IMR-90 (cell line): ENCODE data around the gene C2orf92. TPM values are rescaled to one million over a fixed set of nuclear protein-coding genes. Genes with fewer than 3 reads are reported as not detected.

ENCODE experiments used
- ATAC-seq: fragments of 200-7000 bp; cut with Tn5 transposase; 2 replicates; pipeline ENCODE4 v1.9.1; 2020; ENCODE audit warnings: low read depth, mild to moderate bottlenecking, moderate library complexity
- BruUV-seq: library from RNA; stranded (reverse); fragments of 400-500 nt; replicated peaks from 2 replicates; lab custom pipeline; 2021; lab: Mats Ljungman, UMichigan
- CTCF ChIA-PET: fragments of 300-600 bp; formaldehyde crosslinking; extraction: SDS; loops from one replicate; lab custom pipeline; 2021; ENCODE audit warnings: antibody characterized with exemption; lab: Yijun Ruan, JAX
- POLR2A ChIA-PET: fragments of 300-600 bp; sonication (Branson Sonifier 250); formaldehyde crosslinking; loops from one replicate; lab custom pipeline; 2022; ENCODE audit warnings: antibody characterized with exemption; ENCODE audit not compliant: unreplicated experiment; lab: Charles Lee
- DNase-seq: peaks from one replicate; pipeline ENCODE4 v3.0.0; 2013
- H2AFZ ChIP-seq: replicated peaks from 2 replicates; pipeline ENCODE3; 2013; ENCODE audit warnings: low read length, mild to moderate bottlenecking; ENCODE audit not compliant: poor library complexity
- H2AK5ac ChIP-seq: 2 replicates; pipeline ENCODE4 v1.6.1; 2013; ENCODE audit warnings: low read depth, low read length, inconsistent platforms
- H2AK9ac ChIP-seq: replicated peaks from 2 replicates; pipeline ENCODE3; 2013; ENCODE audit warnings: mild to moderate bottlenecking, low read depth, low read length, moderate library complexity; ENCODE audit not compliant: poor library complexity
- H2BK120ac ChIP-seq: 2 replicates; pipeline ENCODE4 v1.6.1; 2013; ENCODE audit warnings: low read depth, low read length, inconsistent platforms
- H2BK15ac ChIP-seq: 3 replicates; pipeline ENCODE4 v1.6.1; 2013; ENCODE audit warnings: low read depth, low read length, inconsistent platforms
- H2BK20ac ChIP-seq: 2 replicates; pipeline ENCODE4 v1.6.1; 2013; ENCODE audit warnings: low read depth, mild to moderate bottlenecking, inconsistent platforms, low read length, moderate library complexity
- H2BK5ac ChIP-seq: 2 replicates; pipeline ENCODE4 v1.6.1; 2013; ENCODE audit warnings: mild to moderate bottlenecking, low read depth, low read length, inconsistent platforms; ENCODE audit not compliant: poor library complexity, severe bottlenecking
- H3K14ac ChIP-seq: replicated peaks from 2 replicates; pipeline ENCODE4 v1.6.1; 2013; ENCODE audit warnings: low read depth, low read length, inconsistent platforms
- H3K18ac ChIP-seq: 2 replicates; pipeline ENCODE4 v1.6.1; 2013; ENCODE audit warnings: low read depth, low read length, control low read depth
- H3K23ac ChIP-seq: 2 replicates; pipeline ENCODE4 v1.6.1; 2013; ENCODE audit warnings: low read depth, low read length, inconsistent platforms
- H3K27ac ChIP-seq: 2 replicates; pipeline ENCODE4 v1.5.1; 2013; ENCODE audit warnings: mild to moderate bottlenecking, control low read depth, low read length; ENCODE audit not compliant: insufficient read depth
- H3K27me3 ChIP-seq: 2 replicates; pipeline ENCODE4 v1.6.1; 2013; ENCODE audit warnings: low read length; ENCODE audit not compliant: control insufficient read depth, insufficient read depth
- H3K36me3 ChIP-seq: 2 replicates; pipeline ENCODE4 v1.6.1; 2013; ENCODE audit warnings: low read length, mixed read lengths; ENCODE audit not compliant: control insufficient read depth, insufficient read depth
- H3K4ac ChIP-seq: 2 replicates; pipeline ENCODE4 v1.6.1; 2013; ENCODE audit warnings: low read depth, low read length, inconsistent platforms
- H3K4me1 ChIP-seq: 2 replicates; pipeline ENCODE4 v1.6.1; 2013; ENCODE audit warnings: low read length, mixed read lengths; ENCODE audit not compliant: control insufficient read depth, insufficient read depth
- H3K4me2 ChIP-seq: 2 replicates; pipeline ENCODE4 v1.6.1; 2013; ENCODE audit warnings: low read depth, mild to moderate bottlenecking, control low read depth, low read length, moderate library complexity
- H3K4me3 ChIP-seq: 2 replicates; pipeline ENCODE4 v1.5.1; 2013; ENCODE audit warnings: low read depth, mild to moderate bottlenecking, control low read depth, low read length, moderate library complexity; ENCODE audit not compliant: insufficient read depth
- H3K56ac ChIP-seq: 2 replicates; pipeline ENCODE4 v1.6.1; 2013; ENCODE audit warnings: low read length, inconsistent platforms; ENCODE audit not compliant: insufficient read depth; ENCODE audit errors: extremely low read depth
- H3K79me1 ChIP-seq, 2 experiments: 2 replicates each; pipeline ENCODE4 v1.6.1; 2013; ENCODE audit warnings: low read length in 2 of 2, inconsistent platforms in 1 of 2, low read depth in 1 of 2
- H3K9ac ChIP-seq: 2 replicates; pipeline ENCODE4 v1.6.1; 2013; ENCODE audit warnings: low read depth, low read length, control low read depth
- H3K9me1 ChIP-seq: 2 replicates; pipeline ENCODE4 v1.6.1; 2013; ENCODE audit warnings: low read length, inconsistent platforms; ENCODE audit not compliant: insufficient read depth
- H3K9me3 ChIP-seq: 2 replicates; pipeline ENCODE4 v1.6.1; 2013; ENCODE audit warnings: low read length; ENCODE audit not compliant: control insufficient read depth, insufficient read depth
- H4K20me1 ChIP-seq: 2 replicates; pipeline ENCODE4 v1.6.1; 2013; ENCODE audit warnings: low read length, inconsistent platforms; ENCODE audit not compliant: insufficient read depth
- H4K5ac ChIP-seq: 2 replicates; pipeline ENCODE4 v1.6.1; 2013; ENCODE audit warnings: mild to moderate bottlenecking, low read depth, low read length, control low read depth
- H4K8ac ChIP-seq, 2 experiments: 2 replicates each; pipeline ENCODE4 v1.6.1; 2013; ENCODE audit warnings: low read depth in 2 of 2, low read length in 2 of 2, control low read depth in 1 of 2, inconsistent platforms in 1 of 2
- H4K91ac ChIP-seq: 2 replicates; pipeline ENCODE4 v1.6.1; 2013; ENCODE audit warnings: low read depth, low read length, inconsistent platforms; ENCODE audit not compliant: insufficient read depth
- BHLHE40 ChIP-seq: fragments of 150-350 bp; IDR thresholded peaks from 2 replicates; pipeline ENCODE4 v1.6.1; 2016; ENCODE audit warnings: mild to moderate bottlenecking, low read depth, low read length
- CHD1 ChIP-seq: IDR thresholded peaks from 2 replicates; pipeline ENCODE4 v1.6.1; 2012; ENCODE audit warnings: low read depth, low read length, improper control_type of control experiment
- ELK1 ChIP-seq: fragments of 150-350 bp; IDR thresholded peaks from 2 replicates; pipeline ENCODE4 v1.6.1; 2016; ENCODE audit warnings: low read depth, mild to moderate bottlenecking, low read length, moderate library complexity, borderline replicate concordance
- FOS ChIP-seq: fragments of 150-350 bp; IDR thresholded peaks from 2 replicates; pipeline ENCODE4 v1.6.1; 2016; ENCODE audit warnings: low read depth, low read length
- MAZ ChIP-seq: IDR thresholded peaks from 2 replicates; pipeline ENCODE4 v1.6.1; 2012; ENCODE audit warnings: low read depth, mild to moderate bottlenecking, low read length, improper control_type of control experiment, moderate library complexity, borderline replicate concordance
- NFE2L2 ChIP-seq: fragments of 150-350 bp; IDR thresholded peaks from 2 replicates; pipeline ENCODE4 v1.6.1; 2016; ENCODE audit warnings: low read depth, mild to moderate bottlenecking, low read length
- POLR2A ChIP-seq: IDR thresholded peaks from 2 replicates; pipeline ENCODE4 v1.6.1; 2012; ENCODE audit warnings: mild to moderate bottlenecking, low read depth, low read length
- RAD21 ChIP-seq: IDR thresholded peaks from 2 replicates; pipeline ENCODE4 v1.6.1; 2012; ENCODE audit warnings: low read length, improper control_type of control experiment
- RFX5 ChIP-seq: IDR thresholded peaks from 2 replicates; pipeline ENCODE4 v1.8.0; 2012; ENCODE audit warnings: low read depth, mild to moderate bottlenecking, low read length, moderate library complexity
- SMC3 ChIP-seq: fragments of 150-350 bp; IDR thresholded peaks from 2 replicates; pipeline ENCODE4 v1.6.1; 2016; ENCODE audit warnings: low read depth, mild to moderate bottlenecking, antibody characterized with exemption, low read length, moderate library complexity
- WGBS, 2 experiments: methylation state at CpG; one replicate each; pipeline versions ENCODE4 v1.1.5 to v1.1.7; 2013; ENCODE audit warnings: missing lambda C conversion rate in 2 of 2; ENCODE audit not compliant: insufficient read length in 1 of 2; ENCODE audit errors: extremely low coverage in 2 of 2; 5-methylcytosine and 5-hydroxymethylcytosine counted together
- dilution Hi-C: fragments of 300-500 bp; cut with HindIII; formaldehyde crosslinking; loops from one replicate; pipeline ENCODE4 v1.14.3; 2018; ENCODE audit warnings: low sequenced_read_pairs; ENCODE audit not compliant: unreplicated experiment
- in situ Hi-C: fragments of 300-500 bp; cut with MboI; formaldehyde crosslinking; loops from 3 replicates; pipeline ENCODE4 v1.14.3; 2019; ENCODE audit warnings: low sequenced_read_pairs, inconsistent platforms, mixed read lengths
- intact Hi-C: fragments of 100-400 bp; cut with micrococcal nuclease; formaldehyde crosslinking; loops from 2 replicates; pipeline ENCODE4 v1.10.0; 2022
- polyA plus RNA-seq, 3 experiments: library from polyadenylated mRNA; depleted of rRNA; stranded (reverse); fragments of >200 nt; gene quantifications; 2 replicates each; pipeline ENCODE4 v1.2.3, GENCODE V29; 2012; ENCODE audit warnings: low replicate concordance in 1 of 3
- total RNA-seq: library from RNA; depleted of rRNA; stranded (reverse); fragments of >200 nt; gene quantifications from 2 replicates; pipeline ENCODE4 v1.2.3, GENCODE V29; 2012

C2orf92 gene
- total and polyA plus RNA-seq, 2 of the 4 experiments (the other 2 are of a cell fraction) = 0.90 to 2.5 TPM

DNA sequence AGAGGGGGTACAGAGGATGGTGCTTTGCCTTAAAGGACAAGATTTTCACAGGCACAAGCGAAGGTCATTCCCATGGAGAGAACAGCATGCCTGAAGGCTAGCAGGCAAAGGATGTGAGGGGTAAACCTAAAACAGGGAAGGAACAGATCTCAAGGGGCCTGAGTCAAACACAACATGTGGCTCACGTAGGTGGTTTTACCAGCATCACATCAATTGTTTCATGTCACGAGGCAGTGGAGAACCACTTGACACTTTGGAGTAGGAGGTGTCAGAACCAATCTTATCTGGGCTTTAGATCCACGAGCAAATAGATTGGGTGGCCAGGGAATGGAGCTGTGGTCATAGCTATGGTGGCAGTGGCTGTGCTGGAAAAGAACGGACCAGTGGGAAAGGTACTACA, 15.2 kb upstream of the C2orf92 start:
- no peak overlapping the region for H2AK9ac ChIP-seq
- WGBS, 2 experiments = 100% methylated on average over 3 of the region's 5 CpGs; no CpG with 5 or more reads in 1 of the 2 experiments
- dilution Hi-C loops = no loop called here
- in situ Hi-C loops = loop anchor here (25.0 kb wide), 1 partner anchor 1592 kb away; no protein-coding TSS in a partner anchor
- no peaks in the 10 kb centered on the region; the same call in 1 of the 2 replicates for H3K4me1 ChIP-seq
- no peak overlapping the region for H3K4ac ChIP-seq
- H3K9ac ChIP-seq = no peak overlapping the region
- no peak overlapping the region for H2BK120ac ChIP-seq
- no peak for DNase-seq
- H3K23ac ChIP-seq = no peak overlapping the region
- H3K9me3 ChIP-seq = peaks cover 15% of the 10 kb centered on the region
- H3K18ac ChIP-seq = no peak overlapping the region
- H3K4me3 ChIP-seq = no peak overlapping the region
- H3K27ac ChIP-seq = no peak overlapping the region
- H3K4me2 ChIP-seq = no peak overlapping the region
- no peaks in the 10 kb centered on the region for H4K20me1 ChIP-seq
- no peak overlapping the region for H4K5ac ChIP-seq
- no peak for ATAC-seq
- H3K56ac ChIP-seq = no peak overlapping the region
- peaks cover 45% of the 10 kb centered on the region for H3K36me3 ChIP-seq
- H2BK15ac ChIP-seq = no peak overlapping the region
- no TSS peak for BruUV-seq
- ChIA-PET CTCF (no interaction called here), POLR2A (no interaction called here)
- TF ChIP-seq CHD1 (no peak), NFE2L2 (no peak), ELK1 (no peak), FOS (no peak), RFX5 (no peak), SMC3 (no peak), RAD21 (no peak), BHLHE40 (no peak), MAZ (no peak), POLR2A (no peak)
- intact Hi-C loops = no loop called here
- H3K79me1 ChIP-seq = peaks cover 0 to 12% of the 10 kb centered on the region in 2 experiments; a peak in 1 of 4 replicates
- no peak overlapping the region for H3K14ac ChIP-seq
- H3K27me3 ChIP-seq = no peaks in the 10 kb centered on the region
- H3K9me1 ChIP-seq = peaks cover 6% of the 10 kb centered on the region; the same call in 1 of the 2 replicates
- no peak overlapping the region for H2BK5ac ChIP-seq
- no peak overlapping the region for H2BK20ac ChIP-seq
- H4K91ac ChIP-seq = no peak overlapping the region
- H4K8ac ChIP-seq = no peak overlapping the region
- H2AFZ ChIP-seq = no peak overlapping the region
- H2AK5ac ChIP-seq = no peak overlapping the region
